Subcutaneous adipose tissue (tissue), 4 donors: ENCODE data around the gene C5orf58. TPM values are rescaled to one million over a fixed set of nuclear protein-coding genes. Genes with fewer than 3 reads are reported as not detected.

ENCODE experiments used
- total RNA-seq, 4 donors: library from RNA; depleted of rRNA; stranded (reverse); fragments of >200 nt; gene quantifications; one replicate each; pipeline ENCODE4 v1.1.0, GENCODE V29; 2016
- TF ChIP-seq, protein P1 (sequence below): fragments of 450-650 bp; IDR thresholded peaks from one replicate; pipeline ENCODE4 v1.5.1; 2016; ENCODE audit warnings: low read depth, mild to moderate bottlenecking, control low read depth, antibody characterized with exemption, moderate library complexity

Gene C5orf58
- total RNA-seq, 4 donors from 2014 or later, result 0.68 to 2.3 (median 1.5) TPM; not detected in 1

GRCh38 chr5:170292179-170293104 is 59.7 kb downstream of the C5orf58 start:
- TF ChIP-seq, protein P1, sequence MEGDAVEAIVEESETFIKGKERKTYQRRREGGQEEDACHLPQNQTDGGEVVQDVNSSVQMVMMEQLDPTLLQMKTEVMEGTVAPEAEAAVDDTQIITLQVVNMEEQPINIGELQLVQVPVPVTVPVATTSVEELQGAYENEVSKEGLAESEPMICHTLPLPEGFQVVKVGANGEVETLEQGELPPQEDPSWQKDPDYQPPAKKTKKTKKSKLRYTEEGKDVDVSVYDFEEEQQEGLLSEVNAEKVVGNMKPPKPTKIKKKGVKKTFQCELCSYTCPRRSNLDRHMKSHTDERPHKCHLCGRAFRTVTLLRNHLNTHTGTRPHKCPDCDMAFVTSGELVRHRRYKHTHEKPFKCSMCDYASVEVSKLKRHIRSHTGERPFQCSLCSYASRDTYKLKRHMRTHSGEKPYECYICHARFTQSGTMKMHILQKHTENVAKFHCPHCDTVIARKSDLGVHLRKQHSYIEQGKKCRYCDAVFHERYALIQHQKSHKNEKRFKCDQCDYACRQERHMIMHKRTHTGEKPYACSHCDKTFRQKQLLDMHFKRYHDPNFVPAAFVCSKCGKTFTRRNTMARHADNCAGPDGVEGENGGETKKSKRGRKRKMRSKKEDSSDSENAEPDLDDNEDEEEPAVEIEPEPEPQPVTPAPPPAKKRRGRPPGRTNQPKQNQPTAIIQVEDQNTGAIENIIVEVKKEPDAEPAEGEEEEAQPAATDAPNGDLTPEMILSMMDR, result no peak

DNA sequence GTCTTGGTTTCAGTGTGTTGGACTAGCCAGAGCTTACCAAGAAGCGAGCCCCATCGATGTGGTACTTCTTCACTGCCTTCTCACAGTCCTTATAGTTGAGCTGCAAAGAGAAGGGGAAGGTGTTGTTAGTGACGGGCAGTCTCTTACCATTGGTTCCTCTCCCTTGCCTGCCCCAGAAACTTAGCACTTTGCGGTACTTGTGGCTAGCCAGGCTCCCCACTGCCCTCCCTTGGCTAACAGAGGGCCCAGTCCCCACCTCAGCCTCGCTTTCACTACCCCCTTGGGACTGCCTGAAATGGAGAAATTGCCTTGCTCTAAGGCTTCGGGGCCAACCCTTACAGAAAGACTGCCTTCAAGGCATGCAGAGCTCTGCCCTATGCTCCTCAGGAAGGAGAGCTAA is 60.5 kb downstream of the C5orf58 start:
- TF ChIP-seq, protein P1, result no peak

GRCh38 chr5:170294057-170294456 is 61.3 kb downstream of the C5orf58 start:
- TF ChIP-seq, protein P1, result no peak

GRCh38 chr5:170294556-170294955 is 61.8 kb downstream of the C5orf58 start:
- TF ChIP-seq, protein P1, result no peak

Other genes starting within 250 kb of the C5orf58 start
- not detected for gene FOXI1, start 127.1 kb upstream of the C5orf58 start, total RNA-seq
- 100 to 1,000 TPM in 1 of 4 donors, 10 to 100 TPM in 3; 45.8 to 120 (median 55.0) TPM for gene LCP2, start 64.8 kb downstream of the C5orf58 start, total RNA-seq
- gene KCNMB1, start 156.4 kb downstream of the C5orf58 start, total RNA-seq, result 1 to 10 TPM in 1 of 4 donors, under 1 TPM in 2, not detected in 1; 0.19 to 1.0 (median 0.44) TPM